Measurements from ENCODE around the gene IGSF11. TPM values are rescaled to one million over a fixed set of nuclear protein-coding genes. Genes with fewer than 3 reads are reported as not detected.

Gene IGSF11
- total RNA-seq, 2 experiments from 2014 or later, result 2.0 to 2.5 TPM

DNA sequence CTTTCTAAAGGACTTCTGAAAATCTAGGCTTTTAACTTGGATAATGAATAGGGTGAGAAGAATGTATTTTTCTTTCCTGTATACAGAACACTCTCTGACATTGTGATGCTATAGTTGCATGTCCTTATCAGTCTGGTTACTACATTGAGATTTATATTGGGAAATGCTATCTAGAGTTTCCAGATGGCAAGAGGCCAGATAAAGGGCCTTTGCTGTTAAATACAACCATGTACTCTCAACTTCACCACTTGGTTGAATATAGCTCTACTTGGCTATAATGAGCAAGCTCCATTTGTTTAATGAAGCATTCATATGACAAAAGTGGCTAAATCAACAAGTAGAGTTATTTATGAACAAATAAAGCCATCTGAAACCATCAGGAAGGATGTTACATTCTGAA is 91.0 kb downstream of the IGSF11 start:
- CTCF ChIA-PET, result interaction anchor here (2.4 kb wide), 1 partner anchor 91 kb away, joined by 9 read pairs; the partner anchor contains the start of gene IGSF11
- no peaks in the 10 kb centered on the region for H3K27me3 Mint-ChIP-seq (ENCODE audit: low read depth)
- DNase-seq (no peak), ATAC-seq (no peak)
- H3K4me3 Mint-ChIP-seq, result no peak overlapping the region
- no peaks in the 10 kb centered on the region for H3K9me3 Mint-ChIP-seq (ENCODE audit: insufficient read depth)
- H3K27ac Mint-ChIP-seq, result no peak overlapping the region
- POLR2A ChIA-PET, result interaction anchor here (1.3 kb wide), 1 partner anchor 12 kb away, joined by 3 read pairs; no protein-coding TSS in a partner anchor
- H3K36me3 Mint-ChIP-seq (ENCODE audit: low read depth), result peaks cover 5% of the 10 kb centered on the region
- H3K4me1 Mint-ChIP-seq (ENCODE audit: low read depth), result peaks cover 36% of the 10 kb centered on the region

DNA sequence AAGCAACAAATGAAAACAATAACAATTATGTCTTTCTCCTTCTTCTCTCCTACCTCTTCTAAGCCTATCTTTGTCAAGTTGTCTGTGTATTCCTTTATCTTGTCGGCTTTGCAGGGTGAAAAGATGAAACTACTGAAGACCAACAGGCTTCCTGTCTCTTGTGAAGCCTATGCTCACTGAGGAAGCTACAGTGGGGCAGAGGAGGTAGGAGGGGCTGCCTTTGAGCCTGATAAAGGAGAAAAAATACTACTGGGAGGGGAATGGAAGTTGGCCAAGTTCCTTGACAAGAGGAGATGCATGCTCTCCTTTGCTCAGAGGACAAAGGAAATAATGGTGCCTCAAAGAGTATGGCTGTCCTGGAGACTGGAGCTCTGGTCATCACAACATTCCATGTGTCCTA is 92.0 kb downstream of the IGSF11 start:
- Mint-ChIP-seq H3K4me3 (no peak overlapping the region), H3K27ac (peak overlapping the region; percentile 25), H3K9me3 (ENCODE audit: insufficient read depth) (no peaks in the 10 kb centered on the region), H3K4me1 (ENCODE audit: low read depth) (peaks cover 36% of the 10 kb centered on the region), H3K27me3 (ENCODE audit: low read depth) (no peaks in the 10 kb centered on the region), H3K36me3 (ENCODE audit: low read depth) (peaks cover 5% of the 10 kb centered on the region)
- ChIA-PET POLR2A (interaction anchor here (1.3 kb wide), 1 partner anchor 13 kb away, joined by 3 read pairs; no protein-coding TSS in a partner anchor), CTCF (interaction anchor here (0.7 to 2.4 kb wide), 3 partner anchors 10 to 92 kb away, joined by 3 to 9 read pairs (median 6); partner anchors contain the start of gene IGSF11)
- DNase-seq (no peak), ATAC-seq (peak; percentile 64)

GRCh38 chr3:118942195-118942594 is 92.5 kb downstream of the IGSF11 start:
- Mint-ChIP-seq H3K36me3 (ENCODE audit: low read depth) (peaks cover 5% of the 10 kb centered on the region), H3K27me3 (ENCODE audit: low read depth) (no peaks in the 10 kb centered on the region), H3K4me3 (no peak overlapping the region), H3K4me1 (ENCODE audit: low read depth) (peaks cover 36% of the 10 kb centered on the region), H3K27ac (no peak overlapping the region), H3K9me3 (ENCODE audit: insufficient read depth) (no peaks in the 10 kb centered on the region)
- DNase-seq (no peak), ATAC-seq (peak; percentile 62)
- ChIA-PET POLR2A (interaction anchor here (0.7 kb wide), 1 partner anchor 13 kb away, joined by 3 read pairs; no protein-coding TSS in a partner anchor), CTCF (interaction anchor here (0.7 to 2.4 kb wide), 3 partner anchors 9 to 93 kb away, joined by 3 to 9 read pairs (median 6); partner anchors contain the start of gene IGSF11)

DNA sequence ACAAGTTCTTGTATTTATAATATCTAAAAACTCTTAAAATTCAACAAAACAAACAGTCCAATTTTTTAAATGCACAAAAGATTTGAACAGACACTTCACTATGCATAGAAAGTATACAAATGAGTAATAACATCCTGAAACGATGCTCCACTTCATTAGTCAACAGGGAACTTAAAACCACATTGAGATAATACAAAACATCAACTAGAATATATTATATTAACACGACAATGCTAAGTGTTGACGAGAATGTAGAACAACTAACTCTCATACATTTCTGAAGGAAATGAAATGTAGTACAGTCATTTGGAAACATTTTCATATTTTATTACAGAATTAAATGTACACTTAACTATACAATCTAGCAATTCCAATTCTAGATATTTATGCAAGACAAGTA is 93.4 kb downstream of the IGSF11 start:
- Mint-ChIP-seq H3K4me1 (ENCODE audit: low read depth) (peaks cover 36% of the 10 kb centered on the region), H3K36me3 (ENCODE audit: low read depth) (peaks cover 5% of the 10 kb centered on the region), H3K4me3 (no peak overlapping the region), H3K27me3 (ENCODE audit: low read depth) (no peaks in the 10 kb centered on the region), H3K27ac (no peak overlapping the region), H3K9me3 (ENCODE audit: insufficient read depth) (no peaks in the 10 kb centered on the region)
- ChIA-PET POLR2A (no interaction called here), CTCF (interaction anchor here (1.4 kb wide), 1 partner anchor 57 kb away, joined by 6 read pairs; no protein-coding TSS in a partner anchor)
- no peak for ATAC-seq
- no peak for DNase-seq

DNA sequence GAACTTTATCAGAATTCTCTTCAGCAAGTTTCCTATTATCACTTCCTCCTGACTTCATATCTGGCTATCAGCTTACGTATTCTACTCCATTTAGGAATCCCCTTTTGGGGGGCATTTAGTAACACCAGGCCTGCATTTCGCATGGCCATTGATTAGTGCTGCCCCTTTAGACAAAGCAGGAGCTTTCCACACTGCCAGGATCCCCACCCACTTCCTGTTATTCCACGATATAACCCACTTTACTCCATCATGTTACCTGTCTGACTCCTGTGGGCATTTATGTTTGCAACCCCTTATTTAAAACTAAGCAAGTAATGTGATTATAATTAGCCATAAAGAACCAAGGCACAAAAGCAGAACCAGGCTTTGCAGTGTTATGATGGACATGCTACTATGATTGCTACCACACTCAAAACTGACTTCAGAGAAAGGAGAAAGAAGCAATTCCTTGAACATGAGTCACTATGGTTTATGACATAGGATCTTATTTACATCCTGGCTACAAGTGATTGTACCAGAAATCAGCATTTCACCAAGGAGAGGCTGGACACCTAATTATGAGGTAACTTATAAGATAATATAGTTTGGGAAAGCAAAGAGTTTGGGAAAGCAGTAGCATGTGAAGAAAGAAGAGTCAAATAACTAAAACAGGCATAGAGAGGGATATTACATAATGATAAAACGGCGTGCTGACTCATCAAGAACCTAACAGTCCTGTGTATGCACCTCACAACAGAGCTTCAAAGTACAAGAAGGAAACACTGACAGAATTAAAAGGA is 96.3 kb downstream of the IGSF11 start:
- no peaks in the 10 kb centered on the region for H3K9me3 Mint-ChIP-seq (ENCODE audit: insufficient read depth)
- ChIA-PET CTCF (interaction anchor here (1.1 kb wide), 1 partner anchor 54 kb away, joined by 5 read pairs; no protein-coding TSS in a partner anchor), POLR2A (no interaction called here)
- H3K36me3 Mint-ChIP-seq (ENCODE audit: low read depth), result peaks cover 5% of the 10 kb centered on the region
- no peak overlapping the region for H3K4me3 Mint-ChIP-seq
- peaks cover 29% of the 10 kb centered on the region for H3K4me1 Mint-ChIP-seq (ENCODE audit: low read depth)
- peak; percentile 36 for ATAC-seq
- no peak overlapping the region for H3K27ac Mint-ChIP-seq
- no peaks in the 10 kb centered on the region for H3K27me3 Mint-ChIP-seq (ENCODE audit: low read depth)
- no peak for DNase-seq

DNA sequence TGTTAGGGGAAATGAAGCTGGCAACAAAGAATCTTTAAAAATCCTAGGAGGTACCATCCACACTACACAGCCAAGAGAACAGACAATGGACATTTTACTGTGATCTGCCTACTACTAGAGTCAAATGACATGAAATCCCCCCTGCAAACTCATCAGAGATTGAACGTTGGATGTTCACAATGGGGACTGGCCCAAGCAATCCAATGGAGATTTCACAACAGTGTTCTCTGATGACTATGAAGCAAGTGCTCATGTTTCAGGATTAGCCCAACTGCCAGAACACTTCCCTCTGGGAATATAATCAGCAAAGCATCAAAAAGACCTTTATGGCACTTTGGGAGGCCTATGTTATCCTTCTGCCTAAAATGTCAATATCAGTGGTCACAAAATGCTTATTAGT is 97.8 kb downstream of the IGSF11 start:
- ChIA-PET CTCF (no interaction called here), POLR2A (no interaction called here)
- H3K27me3 Mint-ChIP-seq (ENCODE audit: low read depth), result no peaks in the 10 kb centered on the region

DNA sequence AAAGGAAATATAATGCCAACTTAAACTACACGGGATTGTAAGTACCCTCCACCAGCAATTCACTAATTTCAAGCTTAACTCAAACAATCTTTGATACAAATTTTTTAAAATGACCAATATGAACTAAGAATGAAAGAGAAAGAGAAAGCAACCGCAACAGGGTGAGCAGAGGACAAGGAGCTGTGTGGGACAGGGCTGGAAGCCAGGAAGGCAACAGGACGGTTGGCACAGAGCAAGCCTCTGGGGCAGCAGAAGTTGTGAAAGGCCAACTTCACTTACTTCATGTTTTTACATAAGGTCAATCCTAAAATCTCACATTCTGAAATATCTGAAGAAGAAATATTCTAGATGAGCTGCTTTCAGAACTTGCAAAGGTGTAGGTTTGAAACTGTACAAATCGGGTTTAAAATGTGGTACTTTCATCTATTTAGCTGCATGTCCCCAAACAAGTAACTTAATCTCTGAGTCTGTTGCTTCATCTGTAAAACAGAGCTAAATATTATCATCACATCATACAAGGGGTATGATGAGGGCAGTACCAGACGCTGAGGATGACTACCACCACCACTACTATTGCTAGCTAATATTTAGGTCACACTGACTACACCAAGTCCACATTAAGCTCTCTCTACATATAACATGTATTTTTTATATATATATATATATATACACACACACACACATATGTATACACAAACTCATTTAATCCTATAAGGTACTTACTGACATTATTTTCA is 101.7 kb downstream of the IGSF11 start:
- DNase-seq (no peak), ATAC-seq (no peak)
- Mint-ChIP-seq H3K27ac (no peak overlapping the region), H3K36me3 (ENCODE audit: low read depth) (no peaks in the 10 kb centered on the region), H3K27me3 (ENCODE audit: low read depth) (no peaks in the 10 kb centered on the region), H3K9me3 (ENCODE audit: insufficient read depth) (no peaks in the 10 kb centered on the region), H3K4me3 (no peak overlapping the region), H3K4me1 (ENCODE audit: low read depth) (peaks cover 8% of the 10 kb centered on the region)
- POLR2A ChIA-PET, result no interaction called here
- CTCF ChIA-PET, result interaction anchor here (0.7 to 2.0 kb wide), 8 partner anchors 10 to 101 kb away, joined by 3 to 10 read pairs (median 3); partner anchors contain the start of gene IGSF11

More for the DNA sequence above, 97.8 kb downstream of the IGSF11 start:
- peaks cover 5% of the 10 kb centered on the region for H3K36me3 Mint-ChIP-seq (ENCODE audit: low read depth)
- no peak for DNase-seq
- no peaks in the 10 kb centered on the region for H3K9me3 Mint-ChIP-seq (ENCODE audit: insufficient read depth)
- H3K27ac Mint-ChIP-seq, result no peak overlapping the region
- ATAC-seq, result no peak
- no peak overlapping the region for H3K4me3 Mint-ChIP-seq
- peaks cover 20% of the 10 kb centered on the region for H3K4me1 Mint-ChIP-seq (ENCODE audit: low read depth)

DNA sequence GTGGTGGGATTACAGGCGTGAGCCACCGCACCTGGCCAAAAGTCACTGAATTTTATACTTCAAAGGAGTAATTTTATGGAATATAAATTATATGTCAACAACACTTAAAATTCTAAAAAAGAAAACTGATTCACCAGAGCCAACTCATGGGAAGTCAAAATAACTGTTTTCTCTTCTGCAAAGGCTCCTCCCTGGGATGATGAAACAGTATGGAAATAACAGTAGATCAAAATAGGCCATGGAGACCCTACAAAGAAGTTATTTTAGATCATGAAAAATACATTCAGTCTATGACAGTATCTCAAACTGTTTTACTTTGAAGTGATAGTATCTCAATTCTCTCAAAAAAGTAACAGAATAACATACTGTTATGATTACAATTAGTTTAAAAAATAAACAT is 102.7 kb downstream of the IGSF11 start:
- POLR2A ChIA-PET, result interaction anchor here (0.6 kb wide), 1 partner anchor 1147 kb away, joined by 3 read pairs; no protein-coding TSS in a partner anchor
- CTCF ChIA-PET, result interaction anchor here (2.0 kb wide), 1 partner anchor 102 kb away, joined by 10 read pairs; the partner anchor contains the start of gene IGSF11
- H3K4me3 Mint-ChIP-seq, result no peak overlapping the region
- no peaks in the 10 kb centered on the region for H3K9me3 Mint-ChIP-seq (ENCODE audit: insufficient read depth)
- H3K27me3 Mint-ChIP-seq (ENCODE audit: low read depth), result no peaks in the 10 kb centered on the region
- ATAC-seq (no peak), DNase-seq (no peak)
- H3K4me1 Mint-ChIP-seq (ENCODE audit: low read depth), result peaks cover 6% of the 10 kb centered on the region
- H3K27ac Mint-ChIP-seq, result no peak overlapping the region
- H3K36me3 Mint-ChIP-seq (ENCODE audit: low read depth), result no peaks in the 10 kb centered on the region

GRCh38 chr3:118927449-118927848 is 107.2 kb downstream of the IGSF11 start:
- Mint-ChIP-seq H3K4me3 (no peak overlapping the region), H3K4me1 (ENCODE audit: low read depth) (peaks cover 2% of the 10 kb centered on the region), H3K36me3 (ENCODE audit: low read depth) (no peaks in the 10 kb centered on the region), H3K9me3 (ENCODE audit: insufficient read depth) (no peaks in the 10 kb centered on the region), H3K27ac (no peak overlapping the region), H3K27me3 (ENCODE audit: low read depth) (peaks cover 4% of the 10 kb centered on the region)
- ATAC-seq (no peak), DNase-seq (no peak)
- POLR2A ChIA-PET, result no interaction called here
- CTCF ChIA-PET, result no interaction called here

DNA sequence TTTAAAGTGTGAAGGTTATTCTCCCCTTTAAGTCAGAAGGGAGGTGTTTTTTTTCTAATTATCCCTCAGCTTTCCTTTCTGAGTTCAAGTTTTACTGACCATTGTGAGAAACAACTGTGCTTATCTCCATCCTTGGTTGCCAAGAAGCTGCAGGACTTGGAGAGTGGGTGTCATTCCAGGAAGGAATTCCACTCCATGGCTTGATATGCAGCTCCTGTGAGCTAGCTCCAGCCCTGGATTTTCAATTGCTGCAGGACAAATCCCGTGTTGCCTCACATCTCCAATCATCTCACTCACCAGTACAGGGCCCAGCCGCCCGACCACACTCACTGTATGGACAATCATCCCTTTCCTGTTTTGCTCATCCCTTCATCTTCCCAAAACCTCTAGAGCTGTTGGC is 122.5 kb downstream of the IGSF11 start:
- Mint-ChIP-seq H3K4me3 (no peak overlapping the region), H3K9me3 (ENCODE audit: insufficient read depth) (no peaks in the 10 kb centered on the region), H3K36me3 (ENCODE audit: low read depth) (no peaks in the 10 kb centered on the region), H3K27me3 (ENCODE audit: low read depth) (peaks cover 5% of the 10 kb centered on the region), H3K27ac (no peak overlapping the region), H3K4me1 (ENCODE audit: low read depth) (no peaks in the 10 kb centered on the region)
- ChIA-PET POLR2A (no interaction called here), CTCF (no interaction called here)
- ATAC-seq (no peak), DNase-seq (no peak)

DNA sequence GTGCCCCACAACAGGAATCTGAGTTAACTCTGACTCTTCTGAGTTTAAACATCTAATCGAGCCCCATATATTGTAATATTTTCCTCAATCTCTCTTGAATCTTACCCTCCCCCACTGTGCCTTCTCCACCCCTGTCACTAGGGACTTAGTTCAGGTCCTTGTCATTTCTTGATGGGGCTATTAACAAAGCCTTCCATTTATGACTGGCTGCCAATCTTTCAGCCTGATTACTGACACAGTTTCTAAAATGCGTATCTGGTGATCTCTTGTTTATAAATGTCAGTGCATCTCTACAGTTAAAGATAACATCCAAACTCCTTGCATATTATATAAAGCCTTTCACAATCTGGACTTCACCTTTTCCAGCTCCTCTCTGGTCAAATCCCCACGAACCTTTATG is 124.3 kb downstream of the IGSF11 start:
- Mint-ChIP-seq H3K4me3 (no peak overlapping the region), H3K4me1 (ENCODE audit: low read depth) (peaks cover 2% of the 10 kb centered on the region), H3K36me3 (ENCODE audit: low read depth) (no peaks in the 10 kb centered on the region), H3K27me3 (ENCODE audit: low read depth) (peaks cover 8% of the 10 kb centered on the region), H3K27ac (no peak overlapping the region), H3K9me3 (ENCODE audit: insufficient read depth) (no peaks in the 10 kb centered on the region)
- CTCF ChIA-PET, result interaction anchor here (3.6 kb wide), 1 partner anchor 124 kb away, joined by 14 read pairs; the partner anchor contains the start of gene IGSF11
- DNase-seq (no peak), ATAC-seq (no peak)
- POLR2A ChIA-PET, result no interaction called here

- DNase-seq (no peak), ATAC-seq (no peak)
- ChIA-PET POLR2A (no interaction called here), CTCF (interaction anchor here (3.6 kb wide), 1 partner anchor 125 kb away, joined by 14 read pairs; the partner anchor contains the start of gene IGSF11)
- Mint-ChIP-seq H3K36me3 (ENCODE audit: low read depth) (no peaks in the 10 kb centered on the region), H3K4me1 (ENCODE audit: low read depth) (peaks cover 2% of the 10 kb centered on the region), H3K9me3 (ENCODE audit: insufficient read depth) (no peaks in the 10 kb centered on the region), H3K4me3 (no peak overlapping the region), H3K27me3 (ENCODE audit: low read depth) (peaks cover 8% of the 10 kb centered on the region), H3K27ac (no peak overlapping the region)
Measured at GRCh38 chr3:118909763-118910162, 124.9 kb downstream of the IGSF11 start.
